ENCODE data around the gene NPHS1.
A peak's percentile ranks its signal among the peaks of the same experiment; 100 is the strongest.

Gene NPHS1

GRCh38 chr19:35792888-35793287 is 59.4 kb downstream of the NPHS1 start:
- H3K27me3 ChIP-seq (replicated peaks in 2 of 5; ENCODE audit: control insufficient read depth in 4 of 5, insufficient read depth in 5 of 5, low read length in 4 of 5): peaks cover 2 to 26% (median 8%) of the 10 kb centered on the region in 5 experiments
- POLR2A ChIA-PET: no interaction called here
- no peak for DNase-seq
- WGBS (ENCODE audit: insufficient coverage): 94% methylated on average over 8 of the region's 8 CpGs
- no peak overlapping the region for H3K4me3 ChIP-seq (ENCODE audit: control insufficient read depth in 1 of 7, extremely low read depth in 1 of 7, insufficient read depth in 4 of 7, low read depth in 2 of 7, low read length in 6 of 7)
- no peaks in the 10 kb centered on the region for H3K36me3 ChIP-seq (ENCODE audit: control insufficient read depth in 4 of 4, insufficient read depth in 4 of 4, low read length in 3 of 4)
- H3K9me3 ChIP-seq (ENCODE audit: control extremely low read depth in 1 of 5, control insufficient read depth in 4 of 5, insufficient read depth in 2 of 5, low read depth in 1 of 5, low read length in 4 of 5): no peaks in the 10 kb centered on the region
- peaks cover 0 to 9% (median 4%) of the 10 kb centered on the region in 4 experiments for H3K4me1 ChIP-seq (ENCODE audit: control extremely low read depth in 1 of 4, control insufficient read depth in 4 of 4, insufficient read depth in 4 of 4, low read length in 3 of 4)
- CTCF ChIA-PET: no interaction called here
- no peak overlapping the region for H3K27ac ChIP-seq (ENCODE audit: insufficient read depth in 1 of 2, low read depth in 1 of 2, low read length in 2 of 2, poor library complexity in 1 of 2, severe bottlenecking in 2 of 2)

- 94% methylated on average over 15 of the region's 15 CpGs for WGBS (ENCODE audit: insufficient coverage)
- peaks cover 0 to 1% (median 0%) of the 10 kb centered on the region in 4 experiments for H3K36me3 ChIP-seq (ENCODE audit: control insufficient read depth in 4 of 4, insufficient read depth in 4 of 4, low read length in 3 of 4)
- no peak for DNase-seq
- peaks cover 0 to 5% (median 2%) of the 10 kb centered on the region in 4 experiments for H3K4me1 ChIP-seq (ENCODE audit: control extremely low read depth in 1 of 4, control insufficient read depth in 4 of 4, insufficient read depth in 4 of 4, low read length in 3 of 4)
- CTCF ChIA-PET: no interaction called here
- no peaks in the 10 kb centered on the region for H3K9me3 ChIP-seq (ENCODE audit: control extremely low read depth in 1 of 5, control insufficient read depth in 4 of 5, insufficient read depth in 2 of 5, low read depth in 1 of 5, low read length in 4 of 5)
- no peak overlapping the region for H3K4me3 ChIP-seq (ENCODE audit: control insufficient read depth in 1 of 7, extremely low read depth in 1 of 7, insufficient read depth in 4 of 7, low read depth in 2 of 7, low read length in 6 of 7)
- no peak overlapping the region for H3K27ac ChIP-seq (ENCODE audit: insufficient read depth in 1 of 2, low read depth in 1 of 2, low read length in 2 of 2, poor library complexity in 1 of 2, severe bottlenecking in 2 of 2)
- POLR2A ChIA-PET: no interaction called here
- peaks cover 2 to 20% (median 8%) of the 10 kb centered on the region in 5 experiments for H3K27me3 ChIP-seq (replicated peaks in 2 of 5; ENCODE audit: control insufficient read depth in 4 of 5, insufficient read depth in 5 of 5, low read length in 4 of 5)
These were observed 60.0 kb downstream of the NPHS1 start for GRCh38 chr19:35792312-35792711.

GRCh38 chr19:35791814-35792279 is 60.5 kb downstream of the NPHS1 start:
- H3K4me1 ChIP-seq (ENCODE audit: control extremely low read depth in 1 of 4, control insufficient read depth in 4 of 4, insufficient read depth in 4 of 4, low read length in 3 of 4): no peaks in the 10 kb centered on the region
- H3K27ac ChIP-seq (ENCODE audit: insufficient read depth in 1 of 2, low read depth in 1 of 2, low read length in 2 of 2, poor library complexity in 1 of 2, severe bottlenecking in 2 of 2): no peak overlapping the region
- WGBS (ENCODE audit: insufficient coverage): 100% methylated on average over 7 of the region's 9 CpGs
- H3K4me3 ChIP-seq (ENCODE audit: control insufficient read depth in 1 of 7, extremely low read depth in 1 of 7, insufficient read depth in 4 of 7, low read depth in 2 of 7, low read length in 6 of 7): no peak overlapping the region
- CTCF ChIA-PET: no interaction called here
- H3K36me3 ChIP-seq (ENCODE audit: control insufficient read depth in 4 of 4, insufficient read depth in 4 of 4, low read length in 3 of 4): peaks cover 0 to 5% (median 0%) of the 10 kb centered on the region in 4 experiments
- DNase-seq: no peak
- POLR2A ChIA-PET: no interaction called here
- no peaks in the 10 kb centered on the region for H3K9me3 ChIP-seq (ENCODE audit: control extremely low read depth in 1 of 5, control insufficient read depth in 4 of 5, insufficient read depth in 2 of 5, low read depth in 1 of 5, low read length in 4 of 5)
- peaks cover 2 to 15% (median 8%) of the 10 kb centered on the region in 5 experiments for H3K27me3 ChIP-seq (replicated peaks in 2 of 5; ENCODE audit: control insufficient read depth in 4 of 5, insufficient read depth in 5 of 5, low read length in 4 of 5)

- H3K4me1 ChIP-seq (ENCODE audit: control extremely low read depth in 1 of 4, control insufficient read depth in 4 of 4, insufficient read depth in 4 of 4, low read length in 3 of 4): no peaks in the 10 kb centered on the region
- CTCF ChIA-PET: no interaction called here
- no peak overlapping the region for H3K4me3 ChIP-seq (ENCODE audit: control insufficient read depth in 1 of 7, extremely low read depth in 1 of 7, insufficient read depth in 4 of 7, low read depth in 2 of 7, low read length in 6 of 7)
- H3K9me3 ChIP-seq (ENCODE audit: control extremely low read depth in 1 of 5, control insufficient read depth in 4 of 5, insufficient read depth in 2 of 5, low read depth in 1 of 5, low read length in 4 of 5): no peaks in the 10 kb centered on the region
- WGBS (ENCODE audit: insufficient coverage): 93% methylated on average over 18 of the region's 20 CpGs
- peaks cover 0 to 9% (median 3%) of the 10 kb centered on the region in 5 experiments for H3K27me3 ChIP-seq (replicated peaks in 2 of 5; ENCODE audit: control insufficient read depth in 4 of 5, insufficient read depth in 5 of 5, low read length in 4 of 5)
- DNase-seq: peak in 2 of 3 donors; percentile 14 to 16
- peaks cover 0 to 9% (median 0%) of the 10 kb centered on the region in 4 experiments for H3K36me3 ChIP-seq (ENCODE audit: control insufficient read depth in 4 of 4, insufficient read depth in 4 of 4, low read length in 3 of 4)
- H3K27ac ChIP-seq (ENCODE audit: insufficient read depth in 1 of 2, low read depth in 1 of 2, low read length in 2 of 2, poor library complexity in 1 of 2, severe bottlenecking in 2 of 2): no peak overlapping the region
- POLR2A ChIA-PET: interaction anchor here (0.6 kb wide), 1 partner anchor 13 kb away, joined by 3 read pairs; no protein-coding TSS in a partner anchor
These were observed 61.1 kb downstream of the NPHS1 start for GRCh38 chr19:35790981-35791813.

GRCh38 chr19:35789978-35790944 is 62.0 kb downstream of the NPHS1 start:
- ChIA-PET CTCF (interaction anchor here (0.6 to 1.2 kb wide), 2 partner anchors 30 to 122 kb away, joined by 3 to 4 read pairs; no protein-coding TSS in a partner anchor), POLR2A (no interaction called here)
- H3K9me3 ChIP-seq (ENCODE audit: control extremely low read depth in 1 of 5, control insufficient read depth in 4 of 5, insufficient read depth in 2 of 5, low read depth in 1 of 5, low read length in 4 of 5): no peaks in the 10 kb centered on the region
- H3K4me1 ChIP-seq (ENCODE audit: control extremely low read depth in 1 of 4, control insufficient read depth in 4 of 4, insufficient read depth in 4 of 4, low read length in 3 of 4): no peaks in the 10 kb centered on the region
- H3K4me3 ChIP-seq (ENCODE audit: control insufficient read depth in 1 of 7, extremely low read depth in 1 of 7, insufficient read depth in 4 of 7, low read depth in 2 of 7, low read length in 6 of 7): no peak overlapping the region
- H3K27me3 ChIP-seq (replicated peaks in 2 of 5; ENCODE audit: control insufficient read depth in 4 of 5, insufficient read depth in 5 of 5, low read length in 4 of 5): no peaks in the 10 kb centered on the region
- 93% methylated on average over 15 of the region's 19 CpGs for WGBS (ENCODE audit: insufficient coverage)
- no peak overlapping the region for H3K27ac ChIP-seq (ENCODE audit: insufficient read depth in 1 of 2, low read depth in 1 of 2, low read length in 2 of 2, poor library complexity in 1 of 2, severe bottlenecking in 2 of 2)
- peaks cover 0 to 18% (median 5%) of the 10 kb centered on the region in 4 experiments for H3K36me3 ChIP-seq (ENCODE audit: control insufficient read depth in 4 of 4, insufficient read depth in 4 of 4, low read length in 3 of 4)
- no peak for DNase-seq

GRCh38 chr19:35789195-35789977 is 62.9 kb downstream of the NPHS1 start:
- no peak overlapping the region for H3K27ac ChIP-seq (ENCODE audit: insufficient read depth in 1 of 2, low read depth in 1 of 2, low read length in 2 of 2, poor library complexity in 1 of 2, severe bottlenecking in 2 of 2)
- CTCF ChIA-PET: interaction anchor here (0.6 to 1.3 kb wide), 3 partner anchors 11 to 123 kb away, joined by 3 to 4 read pairs (median 3); no protein-coding TSS in a partner anchor
- no peak overlapping the region for H3K4me3 ChIP-seq (ENCODE audit: control insufficient read depth in 1 of 7, extremely low read depth in 1 of 7, insufficient read depth in 4 of 7, low read depth in 2 of 7, low read length in 6 of 7)
- DNase-seq: no peak
- H3K4me1 ChIP-seq (ENCODE audit: control extremely low read depth in 1 of 4, control insufficient read depth in 4 of 4, insufficient read depth in 4 of 4, low read length in 3 of 4): no peaks in the 10 kb centered on the region
- no peaks in the 10 kb centered on the region for H3K27me3 ChIP-seq (replicated peaks in 2 of 5; ENCODE audit: control insufficient read depth in 4 of 5, insufficient read depth in 5 of 5, low read length in 4 of 5)
- H3K36me3 ChIP-seq (ENCODE audit: control insufficient read depth in 4 of 4, insufficient read depth in 4 of 4, low read length in 3 of 4): peaks cover 0 to 23% (median 5%) of the 10 kb centered on the region in 4 experiments
- POLR2A ChIA-PET: no interaction called here
- 89% methylated on average over 8 of the region's 11 CpGs for WGBS (ENCODE audit: insufficient coverage)
- H3K9me3 ChIP-seq (ENCODE audit: control extremely low read depth in 1 of 5, control insufficient read depth in 4 of 5, insufficient read depth in 2 of 5, low read depth in 1 of 5, low read length in 4 of 5): no peaks in the 10 kb centered on the region
